ENCODE data around the gene UNK. TPM values are rescaled to one million over a fixed set of nuclear protein-coding genes. Genes with fewer than 3 reads are reported as not detected.
"Not testable (repeated sequence)": the region's sequence is repeated elsewhere in the genome, so short reads cannot be mapped to it uniquely, and the experiment has no call there.

The UNK gene
- total and polyA plus RNA-seq, 4 donors = 15.5 to 72.4 (median 25.7) TPM

GRCh38 chr17:75810216-75810615, 25.6 kb downstream of the UNK start:
- Histone ChIP-seq H3K9ac (ENCODE audit: insufficient read depth in 1 of 2, low read length in 2 of 2) (no peak overlapping the region), H3K27ac (ENCODE audit: low read depth in 1 of 2, low read length in 1 of 2) (peak overlapping the region in 1 of 2 donors; percentile 79), H3K4me1 (ENCODE audit: control insufficient read depth in 5 of 5, insufficient read depth in 5 of 5, low read length in 5 of 5) (peaks cover 0 to 12% (median 0%) of the 10 kb centered on the region in 5 donors), H3K4me3 (no peak overlapping the region), H3K9me3 (ENCODE audit: control insufficient read depth in 4 of 4, insufficient read depth in 3 of 4, low read length in 3 of 4) (no peaks in the 10 kb centered on the region), H3K36me3 (ENCODE audit: control insufficient read depth in 4 of 4, insufficient read depth in 4 of 4, low read length in 4 of 4) (peaks cover 6 to 42% (median 36%) of the 10 kb centered on the region in 4 donors), H3K27me3 (ENCODE audit: control insufficient read depth in 3 of 3, insufficient read depth in 3 of 3, low read length in 2 of 3) (no peaks in the 10 kb centered on the region)
- ATAC-seq (ENCODE audit: insufficient read depth, low FRiP score) (no peak), DNase-seq (no peak)
- WGBS, 2 donors = 95 to 99% methylated on average over 5 of the region's 5 CpGs
- no peak for TF ChIP-seq CTCF (IDR thresholded peaks at IDR 0.05; ENCODE audit: control extremely low read depth, extremely low read depth)

GRCh38 chr17:75810756-75811155, 26.1 kb downstream of the UNK start:
- H3K27me3 ChIP-seq (ENCODE audit: control insufficient read depth in 3 of 3, insufficient read depth in 3 of 3, low read length in 2 of 3); H3K27ac ChIP-seq (ENCODE audit: low read depth in 1 of 2, low read length in 1 of 2); DNase-seq; H3K9ac ChIP-seq (ENCODE audit: insufficient read depth in 1 of 2, low read length in 2 of 2); H3K4me3 ChIP-seq; ATAC-seq (ENCODE audit: insufficient read depth, low FRiP score); H3K9me3 ChIP-seq (ENCODE audit: control insufficient read depth in 4 of 4, insufficient read depth in 3 of 4, low read length in 3 of 4): not testable (repeated sequence)
- Histone ChIP-seq H3K36me3 (ENCODE audit: control insufficient read depth in 4 of 4, insufficient read depth in 4 of 4, low read length in 4 of 4) (peaks cover 9 to 45% (median 37%) of the 10 kb centered on the region in 4 donors), H3K4me1 (ENCODE audit: control insufficient read depth in 5 of 5, insufficient read depth in 5 of 5, low read length in 5 of 5) (peaks cover 0 to 12% (median 0%) of the 10 kb centered on the region in 5 donors)
- WGBS, 2 donors = 97 to 98% methylated on average over 11 of the region's 11 CpGs

GRCh38 chr17:75811174-75811573, 26.6 kb downstream of the UNK start:
- Histone ChIP-seq H3K4me1 (ENCODE audit: control insufficient read depth in 5 of 5, insufficient read depth in 5 of 5, low read length in 5 of 5) (peaks cover 0 to 12% (median 0%) of the 10 kb centered on the region in 5 donors), H3K4me3 (no peak overlapping the region), H3K36me3 (ENCODE audit: control insufficient read depth in 4 of 4, insufficient read depth in 4 of 4, low read length in 4 of 4) (peaks cover 9 to 45% (median 40%) of the 10 kb centered on the region in 4 donors), H3K9ac (ENCODE audit: insufficient read depth in 1 of 2, low read length in 2 of 2) (no peak overlapping the region), H3K9me3 (ENCODE audit: control insufficient read depth in 4 of 4, insufficient read depth in 3 of 4, low read length in 3 of 4) (no peaks in the 10 kb centered on the region), H3K27me3 (ENCODE audit: control insufficient read depth in 3 of 3, insufficient read depth in 3 of 3, low read length in 2 of 3) (no peaks in the 10 kb centered on the region), H3K27ac (ENCODE audit: low read depth in 1 of 2, low read length in 1 of 2) (no peak overlapping the region)
- no peak for ATAC-seq (ENCODE audit: insufficient read depth, low FRiP score)
- no peak for DNase-seq
- TF ChIP-seq CTCF (IDR thresholded peaks at IDR 0.05; ENCODE audit: control extremely low read depth, extremely low read depth) = no peak
- whole genome bisulfite sequencing, 2 donors = 91 to 95% methylated on average over 7 of the region's 7 CpGs

GRCh38 chr17:75812096-75813013, 27.7 kb downstream of the UNK start:
- H3K27me3 ChIP-seq (ENCODE audit: control insufficient read depth in 3 of 3, insufficient read depth in 3 of 3, low read length in 2 of 3) = no peaks in the 10 kb centered on the region
- H3K27ac ChIP-seq (ENCODE audit: low read depth in 1 of 2, low read length in 1 of 2) = no peak overlapping the region
- ATAC-seq (ENCODE audit: insufficient read depth, low FRiP score) = no peak
- H3K4me3 ChIP-seq = no peak overlapping the region
- no peaks in the 10 kb centered on the region for H3K9me3 ChIP-seq (ENCODE audit: control insufficient read depth in 4 of 4, insufficient read depth in 3 of 4, low read length in 3 of 4)
- H3K36me3 ChIP-seq (ENCODE audit: control insufficient read depth in 4 of 4, insufficient read depth in 4 of 4, low read length in 4 of 4) = peaks cover 9 to 55% (median 48%) of the 10 kb centered on the region in 4 donors
- H3K9ac ChIP-seq (ENCODE audit: insufficient read depth in 1 of 2, low read length in 2 of 2) = no peak overlapping the region
- TF ChIP-seq CTCF (IDR thresholded peaks at IDR 0.05; ENCODE audit: control extremely low read depth, extremely low read depth) = no peak
- no peak for DNase-seq
- 92 to 95% methylated on average over 27 of the region's 27 CpGs for WGBS, 2 donors
- H3K4me1 ChIP-seq (ENCODE audit: control insufficient read depth in 5 of 5, insufficient read depth in 5 of 5, low read length in 5 of 5) = peaks cover 0 to 12% (median 0%) of the 10 kb centered on the region in 5 donors
